Endodermal cell (in vitro differentiated cells): ENCODE data around the gene DGKK. TPM values are rescaled to one million over a fixed set of nuclear protein-coding genes. Genes with fewer than 3 reads are reported as not detected.

Experiments used
- DNase-seq: peaks from one replicate; pipeline ENCODE4 v3.0.0-alpha.2; 2017
- H3K27ac ChIP-seq: 2 replicates; pipeline ENCODE4 v1.5.1; 2013; ENCODE audit warnings: mild to moderate bottlenecking, low read depth, low read length, moderate library complexity
- H3K27me3 ChIP-seq: 2 replicates; pipeline ENCODE4 v1.6.1; 2013; ENCODE audit warnings: mild to moderate bottlenecking, low read length, moderate library complexity; ENCODE audit not compliant: insufficient read depth, control insufficient read depth, poor library complexity, severe bottlenecking
- H3K36me3 ChIP-seq: 2 replicates; pipeline ENCODE4 v1.7.0; 2013; ENCODE audit warnings: mild to moderate bottlenecking, low read length, moderate library complexity; ENCODE audit not compliant: control insufficient read depth, insufficient read depth
- H3K4me1 ChIP-seq: one replicate; pipeline ENCODE4 v1.7.0; 2013; ENCODE audit warnings: low read length; ENCODE audit not compliant: control insufficient read depth, insufficient read depth
- H3K4me3 ChIP-seq: 2 replicates; pipeline ENCODE4 v1.5.1; 2013; ENCODE audit warnings: mild to moderate bottlenecking, low read length, moderate library complexity
- H3K9ac ChIP-seq: 2 replicates; pipeline ENCODE4 v1.6.1; 2013; ENCODE audit warnings: mild to moderate bottlenecking, low read length, moderate library complexity; ENCODE audit not compliant: poor library complexity, severe bottlenecking; ENCODE audit errors: extremely low read depth
- H3K9me3 ChIP-seq: 2 replicates; pipeline ENCODE4 v1.6.1; 2013; ENCODE audit warnings: mild to moderate bottlenecking, low read length, moderate library complexity; ENCODE audit not compliant: control insufficient read depth
- H3K27ac Mint-ChIP-seq: 2 replicates; pipeline ENCODE4 v1.8.0; 2020; ENCODE audit warnings: mixed read lengths
- H3K27me3 Mint-ChIP-seq: 2 replicates; pipeline ENCODE4 v1.8.0; 2021; ENCODE audit warnings: mild to moderate bottlenecking, mixed read lengths; ENCODE audit not compliant: insufficient read depth
- H3K36me3 Mint-ChIP-seq: 2 replicates; pipeline ENCODE4 v1.8.0; 2020; ENCODE audit warnings: low read depth, mixed read lengths
- H3K4me1 Mint-ChIP-seq: 2 replicates; pipeline ENCODE4 v1.8.0; 2020; ENCODE audit warnings: mixed read lengths
- H3K4me3 Mint-ChIP-seq: 2 replicates; pipeline ENCODE4 v1.8.0; 2020; ENCODE audit warnings: mild to moderate bottlenecking, moderate library complexity, mixed read lengths
- H3K9me3 Mint-ChIP-seq: 2 replicates; pipeline ENCODE4 v1.8.0; 2020; ENCODE audit warnings: mild to moderate bottlenecking, mixed read lengths
- CTCF ChIP-seq: fragments of 200-600 bp; sonication (generic); conservative IDR thresholded peaks from 2 replicates; pipeline ENCODE4 v1.5.0; 2021; ENCODE audit warnings: antibody characterized with exemption, mild to moderate bottlenecking
- WGBS, 2 experiments: methylation state at CpG; one replicate each; pipeline versions ENCODE4 v1.1.5 to v1.1.7; 2013; ENCODE audit warnings: missing lambda C conversion rate in 2 of 2, mixed read lengths in 1 of 2; ENCODE audit not compliant: insufficient coverage in 1 of 2, insufficient read length in 1 of 2; 5-methylcytosine and 5-hydroxymethylcytosine counted together
- long read RNA-seq, 4 experiments: library from polyadenylated mRNA in 2 of 4; library from RNA in 1 of 4; library from capped mRNA in 1 of 4; stranded (forward) in 3 of 4; unstranded in 1 of 4; transcript quantifications; one replicate each; pipeline ENCODE4 v2.0.0, GENCODE V29; 2020 to 2021; ENCODE audit warnings: inconsistent platforms in 1 of 4
- polyA plus RNA-seq, 2 experiments: library from polyadenylated mRNA; stranded (reverse); fragments of 50-300 nt; gene quantifications; one replicate each; pipeline ENCODE4 v1.2.3, GENCODE V29; 2013
- total RNA-seq, 2 donors: library from RNA; stranded (reverse); fragmentation: NEBNext Ultra II Directional in 1 of 2; extraction: Animal tissue kit (Norgen Biotek cat#: 25700) in 1 of 2; gene quantifications; 2 replicates in 1 of 2; 3 replicates in 1 of 2; pipeline ENCODE4 v1.2.1, GENCODE V29; 2021

DGKK gene, protein sequence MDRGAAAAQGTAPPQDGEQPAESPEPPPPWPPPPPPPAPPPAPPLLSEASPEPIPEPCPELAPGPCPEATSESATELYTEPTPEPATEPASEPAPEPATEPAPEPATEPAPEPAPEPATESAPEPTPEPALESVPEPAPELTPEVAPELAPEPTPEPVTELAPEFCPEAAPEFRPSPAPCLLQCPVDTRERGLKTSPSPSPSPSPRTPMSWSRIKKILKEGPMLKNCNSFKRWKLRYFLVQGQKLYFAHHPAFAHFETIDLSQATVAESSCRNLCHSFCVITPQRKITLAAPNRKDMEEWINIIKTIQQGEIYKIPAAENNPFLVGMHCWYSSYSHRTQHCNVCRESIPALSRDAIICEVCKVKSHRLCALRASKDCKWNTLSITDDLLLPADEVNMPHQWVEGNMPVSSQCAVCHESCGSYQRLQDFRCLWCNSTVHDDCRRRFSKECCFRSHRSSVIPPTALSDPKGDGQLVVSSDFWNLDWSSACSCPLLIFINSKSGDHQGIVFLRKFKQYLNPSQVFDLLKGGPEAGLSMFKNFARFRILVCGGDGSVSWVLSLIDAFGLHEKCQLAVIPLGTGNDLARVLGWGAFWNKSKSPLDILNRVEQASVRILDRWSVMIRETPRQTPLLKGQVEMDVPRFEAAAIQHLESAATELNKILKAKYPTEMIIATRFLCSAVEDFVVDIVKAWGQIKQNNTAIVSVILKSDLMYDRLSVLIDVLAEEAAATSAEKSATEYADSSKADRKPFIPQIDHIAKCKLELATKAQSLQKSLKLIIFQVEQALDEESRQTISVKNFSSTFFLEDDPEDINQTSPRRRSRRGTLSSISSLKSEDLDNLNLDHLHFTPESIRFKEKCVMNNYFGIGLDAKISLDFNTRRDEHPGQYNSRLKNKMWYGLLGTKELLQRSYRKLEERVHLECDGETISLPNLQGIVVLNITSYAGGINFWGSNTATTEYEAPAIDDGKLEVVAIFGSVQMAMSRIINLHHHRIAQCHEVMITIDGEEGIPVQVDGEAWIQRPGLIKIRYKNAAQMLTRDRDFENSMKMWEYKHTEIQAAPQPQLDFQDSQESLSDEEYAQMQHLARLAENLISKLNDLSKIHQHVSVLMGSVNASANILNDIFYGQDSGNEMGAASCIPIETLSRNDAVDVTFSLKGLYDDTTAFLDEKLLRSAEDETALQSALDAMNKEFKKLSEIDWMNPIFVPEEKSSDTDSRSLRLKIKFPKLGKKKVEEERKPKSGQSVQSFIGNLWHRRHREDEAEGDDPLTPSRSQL
- total RNA-seq = 1 to 10 TPM; 3.5 to 4.8 TPM
- polyA plus RNA-seq (2013, experiment 1 of 2) = 1.4 TPM
- polyA plus RNA-seq (2013, experiment 2 of 2) = 1.4 TPM
- long read RNA-seq, experiment 1, partial matches to known transcripts = 0 of 2 reads
- long read RNA-seq, experiment 1, other reads (novel, unspliced or antisense) = 2 of 2 reads
- long read RNA-seq, experiment 2 = 0 reads
- long read RNA-seq, experiment 3, full-length matches to known transcripts = 1 of 5 reads
- long read RNA-seq, experiment 3, partial matches to known transcripts = 2 of 5 reads
- long read RNA-seq, experiment 3, other reads (novel, unspliced or antisense) = 2 of 5 reads
- long read RNA-seq, experiment 4 = 0 reads

DNA sequence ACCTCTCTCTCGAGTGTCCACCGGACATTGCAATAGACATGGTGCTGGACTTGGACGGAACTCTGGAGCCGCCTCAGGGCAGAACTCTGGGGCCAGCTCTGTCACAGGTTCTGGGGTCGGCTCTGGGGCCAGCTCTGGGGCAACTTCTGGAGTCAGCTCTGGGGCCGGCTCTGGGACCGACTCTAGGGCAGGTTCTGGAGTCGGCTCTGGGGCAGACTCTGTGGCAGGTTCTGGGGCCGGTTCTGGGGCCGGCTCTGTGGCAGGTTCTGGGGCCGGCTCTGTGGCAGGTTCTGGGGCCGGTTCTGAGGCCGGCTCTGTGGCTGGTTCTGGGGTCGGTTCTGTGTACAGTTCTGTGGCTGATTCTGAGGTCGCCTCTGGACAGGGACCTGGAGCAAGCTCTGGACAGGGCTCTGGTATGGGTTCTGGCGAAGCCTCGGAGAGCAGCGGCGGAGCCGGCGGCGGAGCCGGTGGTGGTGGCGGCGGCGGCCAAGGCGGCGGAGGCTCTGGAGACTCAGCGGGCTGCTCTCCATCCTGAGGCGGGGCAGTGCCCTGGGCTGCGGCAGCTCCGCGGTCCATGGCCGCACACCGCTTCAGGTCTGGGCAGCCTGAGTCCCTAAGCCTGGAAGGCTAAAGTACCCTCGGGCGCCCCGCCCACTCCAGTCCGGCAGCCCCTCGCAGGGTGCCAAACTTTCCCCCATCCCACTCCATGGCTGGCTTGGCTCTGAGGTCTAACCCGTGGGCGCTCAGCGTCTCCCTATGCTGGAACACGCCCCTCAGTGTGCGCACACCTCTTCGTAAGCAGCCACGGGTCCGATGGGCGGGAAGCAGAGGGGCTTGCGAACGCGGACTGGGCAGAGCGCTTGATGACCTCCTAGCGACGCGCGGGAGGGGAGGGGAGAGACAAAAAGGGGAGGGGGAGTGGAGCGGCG is at the start of gene DGKK:
Gene DGKK, minus strand, starts transcription at position 723 of the 929 bp plus-strand sequence. Its CDS starts 147 bp downstream, at position 576.
- WGBS, 2 experiments = 1% methylated on average over 59 of the region's 59 CpGs; no CpG with 5 or more reads in 1 of the 2 experiments
- Histone ChIP-seq H3K4me1 (no peaks in the 10 kb centered on the region), H3K9ac (no peak within 1 kb of the TSS), H3K27me3 (peaks cover 65% of the 10 kb centered on the region), H3K27ac (no peak within 1 kb of the TSS), H3K9me3 (no peaks in the 10 kb centered on the region), H3K4me3 (no peak within 1 kb of the TSS), H3K36me3 (no peaks in the 10 kb centered on the region)
- Mint-ChIP-seq H3K27ac (no peak within 1 kb of the TSS), H3K4me3 (peak within 1 kb of the TSS; percentile 55), H3K9me3 (peaks cover 40% of the 10 kb centered on the region), H3K36me3 (no peaks in the 10 kb centered on the region), H3K27me3 (peaks cover 81% of the 10 kb centered on the region), H3K4me1 (peaks cover 7% of the 10 kb centered on the region)
- no peak for TF ChIP-seq CTCF
- peak; percentile 90 for DNase-seq

DNA sequence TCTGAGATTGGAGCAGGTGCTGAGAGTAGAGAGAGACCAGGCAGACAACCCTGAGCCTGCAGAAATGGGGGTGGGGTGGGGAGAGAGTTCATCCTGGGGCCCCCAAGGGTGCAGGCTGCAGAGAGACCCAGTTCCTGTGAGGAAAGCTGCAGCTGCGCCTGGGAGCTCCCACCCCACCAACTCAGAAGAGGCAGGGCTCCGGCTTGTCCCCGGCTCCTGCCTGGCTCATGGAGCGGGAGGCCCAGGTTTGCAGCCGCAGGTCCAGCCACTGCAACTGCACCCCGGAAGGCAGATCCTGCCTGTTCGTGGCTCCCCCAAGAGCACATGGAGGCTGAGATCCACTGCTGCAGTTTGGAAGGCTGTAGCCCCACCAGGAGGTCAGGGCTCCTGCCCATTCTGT is 44.2 kb upstream of the DGKK start:
- H3K9ac ChIP-seq = no peak overlapping the region
- no peak for TF ChIP-seq CTCF
- H3K36me3 ChIP-seq = no peaks in the 10 kb centered on the region
- no peaks in the 10 kb centered on the region for H3K4me1 ChIP-seq
- Mint-ChIP-seq H3K36me3 (no peaks in the 10 kb centered on the region), H3K9me3 (peaks cover 33% of the 10 kb centered on the region), H3K4me3 (no peak overlapping the region), H3K4me1 (no peaks in the 10 kb centered on the region), H3K27ac (no peak overlapping the region), H3K27me3 (no peaks in the 10 kb centered on the region)
- H3K27me3 ChIP-seq = no peaks in the 10 kb centered on the region
- H3K4me3 ChIP-seq = no peak overlapping the region
- no peak overlapping the region for H3K27ac ChIP-seq
- H3K9me3 ChIP-seq = no peaks in the 10 kb centered on the region
- WGBS, 2 experiments = 90% methylated on average over 7 of the region's 7 CpGs; no CpG with 5 or more reads in 1 of the 2 experiments
- DNase-seq = no peak
